ENCODE measurements around the gene ABCC1. TPM values are rescaled to one million over a fixed set of nuclear protein-coding genes. Genes with fewer than 3 reads are reported as not detected.

The ABCC1 gene
- total RNA-seq, 2 donors from 2014 or later: 22.0 to 22.2 TPM

DNA sequence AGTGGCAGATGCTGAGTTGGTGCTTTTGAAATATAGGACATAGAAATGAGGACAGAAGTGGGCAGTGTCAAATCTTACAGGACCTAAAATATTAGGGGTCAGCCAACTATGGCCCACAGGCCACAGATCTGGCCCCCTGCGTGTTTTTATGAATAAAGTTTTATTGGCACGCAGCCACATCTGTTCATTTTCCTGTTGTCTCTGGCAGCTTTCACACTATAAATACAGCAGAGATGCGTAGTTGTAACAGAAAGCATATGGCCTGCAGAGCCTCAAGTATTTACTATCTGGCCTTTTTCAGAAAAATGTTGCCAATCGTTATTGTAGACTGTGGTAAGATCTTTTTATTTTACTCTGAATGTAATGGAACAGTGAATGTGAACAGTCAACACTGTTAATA lies 191.1 kb downstream of the ABCC1 start:
- Histone ChIP-seq H3K27ac (no peak overlapping the region), H3K4me3 (no peak overlapping the region), H3K36me3 (peaks cover 6% of the 10 kb centered on the region), H3K27me3 (no peaks in the 10 kb centered on the region), H3K9me3 (no peaks in the 10 kb centered on the region), H3K9ac (ENCODE audit: low read depth in 2 of 2, low read length in 2 of 2) (no peak overlapping the region), H3K4me1 (no peaks in the 10 kb centered on the region)
- DNase-seq: no peak
- TF ChIP-seq, protein P1, sequence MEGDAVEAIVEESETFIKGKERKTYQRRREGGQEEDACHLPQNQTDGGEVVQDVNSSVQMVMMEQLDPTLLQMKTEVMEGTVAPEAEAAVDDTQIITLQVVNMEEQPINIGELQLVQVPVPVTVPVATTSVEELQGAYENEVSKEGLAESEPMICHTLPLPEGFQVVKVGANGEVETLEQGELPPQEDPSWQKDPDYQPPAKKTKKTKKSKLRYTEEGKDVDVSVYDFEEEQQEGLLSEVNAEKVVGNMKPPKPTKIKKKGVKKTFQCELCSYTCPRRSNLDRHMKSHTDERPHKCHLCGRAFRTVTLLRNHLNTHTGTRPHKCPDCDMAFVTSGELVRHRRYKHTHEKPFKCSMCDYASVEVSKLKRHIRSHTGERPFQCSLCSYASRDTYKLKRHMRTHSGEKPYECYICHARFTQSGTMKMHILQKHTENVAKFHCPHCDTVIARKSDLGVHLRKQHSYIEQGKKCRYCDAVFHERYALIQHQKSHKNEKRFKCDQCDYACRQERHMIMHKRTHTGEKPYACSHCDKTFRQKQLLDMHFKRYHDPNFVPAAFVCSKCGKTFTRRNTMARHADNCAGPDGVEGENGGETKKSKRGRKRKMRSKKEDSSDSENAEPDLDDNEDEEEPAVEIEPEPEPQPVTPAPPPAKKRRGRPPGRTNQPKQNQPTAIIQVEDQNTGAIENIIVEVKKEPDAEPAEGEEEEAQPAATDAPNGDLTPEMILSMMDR (IDR thresholded peaks at IDR 0.05): no peak
- intact Hi-C loops (cut with DNase I): no loop called here

DNA sequence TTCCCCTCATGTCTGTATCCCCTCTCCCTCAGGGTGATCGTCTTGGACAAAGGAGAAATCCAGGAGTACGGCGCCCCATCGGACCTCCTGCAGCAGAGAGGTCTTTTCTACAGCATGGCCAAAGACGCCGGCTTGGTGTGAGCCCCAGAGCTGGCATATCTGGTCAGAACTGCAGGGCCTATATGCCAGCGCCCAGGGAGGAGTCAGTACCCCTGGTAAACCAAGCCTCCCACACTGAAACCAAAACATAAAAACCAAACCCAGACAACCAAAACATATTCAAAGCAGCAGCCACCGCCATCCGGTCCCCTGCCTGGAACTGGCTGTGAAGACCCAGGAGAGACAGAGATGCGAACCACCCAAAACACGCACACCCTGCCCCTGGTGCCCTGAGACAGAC lies 191.7 kb downstream of the ABCC1 start:
- Histone ChIP-seq H3K36me3 (peaks cover 6% of the 10 kb centered on the region), H3K27ac (no peak overlapping the region), H3K9me3 (no peaks in the 10 kb centered on the region), H3K4me1 (no peaks in the 10 kb centered on the region), H3K9ac (ENCODE audit: low read depth in 2 of 2, low read length in 2 of 2) (no peak overlapping the region), H3K27me3 (no peaks in the 10 kb centered on the region), H3K4me3 (no peak overlapping the region)
- DNase-seq: no peak
- intact Hi-C loops (cut with DNase I): no loop called here
- TF ChIP-seq, protein P1 (IDR thresholded peaks at IDR 0.05): no peak

DNA sequence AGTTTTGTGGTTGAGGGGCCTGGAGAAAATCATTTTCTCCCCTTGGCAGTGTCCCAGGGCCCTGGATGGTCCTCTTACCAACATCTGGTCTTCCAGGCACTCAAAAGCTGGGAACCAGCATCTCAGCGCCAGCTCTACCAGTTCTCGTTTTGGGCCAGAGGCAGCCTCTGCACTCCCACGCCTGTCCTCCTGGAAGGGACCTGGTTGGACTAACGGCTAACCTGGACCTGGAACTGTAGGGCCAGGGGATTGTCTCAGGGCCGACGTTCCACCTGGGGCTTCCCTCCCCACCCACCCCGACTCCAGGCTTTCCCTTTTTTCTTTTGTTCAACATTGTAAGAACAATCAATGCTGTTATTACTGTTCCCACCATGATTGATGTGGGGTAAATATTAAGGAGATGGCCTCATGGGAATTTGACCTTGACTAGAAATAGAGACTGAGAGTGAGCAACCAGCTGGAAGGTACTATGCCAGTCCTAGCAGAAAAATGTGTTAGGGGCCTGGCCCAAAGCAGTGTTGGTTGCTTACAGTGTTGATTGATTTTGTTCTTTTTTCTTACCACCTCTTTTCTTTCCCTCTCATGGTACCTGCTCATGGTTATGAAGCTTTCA lies 192.5 kb downstream of the ABCC1 start:
- Histone ChIP-seq H3K4me1 (no peaks in the 10 kb centered on the region), H3K9me3 (no peaks in the 10 kb centered on the region), H3K4me3 (no peak overlapping the region), H3K9ac (ENCODE audit: low read depth in 2 of 2, low read length in 2 of 2) (no peak overlapping the region), H3K27ac (no peak overlapping the region), H3K27me3 (no peaks in the 10 kb centered on the region), H3K36me3 (peaks cover 6% of the 10 kb centered on the region)
- intact Hi-C loops (cut with DNase I): no loop called here
- no peak for DNase-seq
- TF ChIP-seq, protein P1 (IDR thresholded peaks at IDR 0.05): no peak

DNA sequence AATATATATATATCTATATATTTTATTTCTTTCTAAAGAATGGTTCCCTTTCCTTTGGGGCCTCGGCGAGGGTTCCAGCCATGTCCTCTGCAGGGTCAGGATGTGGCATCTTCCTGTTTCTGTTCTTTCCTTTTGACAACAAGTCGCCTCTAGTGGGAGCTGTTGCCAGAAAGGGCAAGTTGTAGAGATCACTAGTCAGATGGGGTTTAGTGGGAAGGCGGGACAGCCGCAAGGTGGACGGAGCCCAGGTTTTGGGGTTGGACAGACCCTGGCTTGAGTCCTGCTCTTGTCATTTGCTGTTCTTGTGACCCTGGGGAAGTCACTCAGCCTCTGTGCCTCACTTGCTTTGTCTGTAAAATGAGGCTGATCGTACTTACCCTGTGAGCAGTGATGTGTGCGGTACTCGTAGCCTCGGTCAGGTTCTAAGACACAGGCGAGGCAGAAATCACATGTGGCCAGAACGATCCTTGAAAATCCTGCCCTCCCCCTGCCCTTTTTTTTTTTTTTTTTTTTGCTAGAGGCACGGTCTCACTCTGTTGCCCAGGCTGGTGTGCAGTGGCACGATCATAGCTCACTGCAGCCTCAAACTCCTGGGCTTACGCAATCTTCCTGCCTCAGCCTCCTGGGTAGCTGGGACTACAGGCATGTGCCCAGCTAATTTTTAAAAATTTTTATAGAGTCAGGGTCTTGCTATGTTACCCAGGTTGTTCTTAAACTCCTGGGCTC lies 193.8 kb downstream of the ABCC1 start:
- TF ChIP-seq, protein P1 (IDR thresholded peaks at IDR 0.05): no peak
- intact Hi-C loops (cut with DNase I): no loop called here
- H3K27ac ChIP-seq: no peak overlapping the region
- no peak overlapping the region for H3K9ac ChIP-seq (ENCODE audit: low read depth in 2 of 2, low read length in 2 of 2)
- H3K9me3 ChIP-seq: no peaks in the 10 kb centered on the region
- H3K36me3 ChIP-seq: peaks cover 6% of the 10 kb centered on the region
- DNase-seq: no peak
- H3K27me3 ChIP-seq: no peaks in the 10 kb centered on the region
- H3K4me3 ChIP-seq: no peak overlapping the region
- H3K4me1 ChIP-seq: no peaks in the 10 kb centered on the region

DNA sequence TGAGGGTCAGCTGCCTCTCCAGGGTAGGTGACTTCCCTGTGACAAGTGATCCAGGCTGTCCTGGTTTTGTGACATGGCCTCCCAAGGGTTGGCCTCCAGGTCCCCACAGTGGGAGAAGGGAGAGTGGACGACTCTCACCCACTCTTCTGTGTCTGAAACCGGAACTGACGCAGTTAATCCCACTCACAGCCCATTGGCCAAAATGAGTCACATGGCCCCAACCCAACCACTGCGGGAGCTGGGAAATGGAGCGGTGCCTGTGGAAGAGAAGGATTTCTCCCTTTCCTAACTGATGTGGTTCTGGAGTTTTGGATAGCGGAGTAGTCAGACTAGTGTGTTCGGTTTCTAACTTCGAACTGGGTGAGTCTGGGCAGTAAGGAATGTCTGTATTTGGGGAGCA lies 194.5 kb downstream of the ABCC1 start:
- no peaks in the 10 kb centered on the region for H3K9me3 ChIP-seq

More for the DNA sequence above, 194.5 kb downstream of the ABCC1 start:
- H3K27me3 ChIP-seq: no peaks in the 10 kb centered on the region
- intact Hi-C loops (cut with DNase I): no loop called here
- TF ChIP-seq, protein P1 (IDR thresholded peaks at IDR 0.05): no peak
- peaks cover 2% of the 10 kb centered on the region for H3K36me3 ChIP-seq
- H3K27ac ChIP-seq: no peak overlapping the region
- no peak for DNase-seq
- H3K4me1 ChIP-seq: no peaks in the 10 kb centered on the region
- H3K9ac ChIP-seq (ENCODE audit: low read depth in 2 of 2, low read length in 2 of 2): no peak overlapping the region
- no peak overlapping the region for H3K4me3 ChIP-seq

All from colonic mucosa (tissue), 4 donors.